Measurements from ENCODE around the gene NEIL1.

Gene NEIL1

DNA sequence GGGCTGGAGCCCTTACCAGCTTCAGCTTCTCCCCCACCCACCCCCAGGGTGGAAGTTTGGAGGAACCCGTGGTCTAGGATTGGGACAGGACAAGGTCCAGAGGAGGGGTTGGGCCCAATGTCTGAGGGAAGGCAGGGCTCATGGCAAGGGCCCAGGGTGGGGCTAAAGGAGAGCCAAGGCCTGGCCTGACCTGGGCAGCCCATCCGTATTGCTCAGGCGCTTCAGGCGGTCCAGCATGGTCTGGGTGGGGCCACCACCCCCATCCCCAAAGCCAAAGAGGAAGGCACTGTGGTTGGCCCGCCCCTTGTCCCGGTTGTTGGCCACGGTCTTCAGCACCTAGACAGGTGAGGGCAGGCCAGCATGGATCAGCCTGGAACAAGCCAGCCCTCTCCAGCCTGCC is 14.0 kb downstream of the NEIL1 start:
- H3K4me3 ChIP-seq (ENCODE audit: low read depth, low read length), result no peak overlapping the region
- TF ChIP-seq, protein P1, sequence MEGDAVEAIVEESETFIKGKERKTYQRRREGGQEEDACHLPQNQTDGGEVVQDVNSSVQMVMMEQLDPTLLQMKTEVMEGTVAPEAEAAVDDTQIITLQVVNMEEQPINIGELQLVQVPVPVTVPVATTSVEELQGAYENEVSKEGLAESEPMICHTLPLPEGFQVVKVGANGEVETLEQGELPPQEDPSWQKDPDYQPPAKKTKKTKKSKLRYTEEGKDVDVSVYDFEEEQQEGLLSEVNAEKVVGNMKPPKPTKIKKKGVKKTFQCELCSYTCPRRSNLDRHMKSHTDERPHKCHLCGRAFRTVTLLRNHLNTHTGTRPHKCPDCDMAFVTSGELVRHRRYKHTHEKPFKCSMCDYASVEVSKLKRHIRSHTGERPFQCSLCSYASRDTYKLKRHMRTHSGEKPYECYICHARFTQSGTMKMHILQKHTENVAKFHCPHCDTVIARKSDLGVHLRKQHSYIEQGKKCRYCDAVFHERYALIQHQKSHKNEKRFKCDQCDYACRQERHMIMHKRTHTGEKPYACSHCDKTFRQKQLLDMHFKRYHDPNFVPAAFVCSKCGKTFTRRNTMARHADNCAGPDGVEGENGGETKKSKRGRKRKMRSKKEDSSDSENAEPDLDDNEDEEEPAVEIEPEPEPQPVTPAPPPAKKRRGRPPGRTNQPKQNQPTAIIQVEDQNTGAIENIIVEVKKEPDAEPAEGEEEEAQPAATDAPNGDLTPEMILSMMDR (IDR thresholded peaks at IDR 0.05; ENCODE audit: borderline replicate concordance, insufficient read depth, low read depth, low read length), result no peak

DNA sequence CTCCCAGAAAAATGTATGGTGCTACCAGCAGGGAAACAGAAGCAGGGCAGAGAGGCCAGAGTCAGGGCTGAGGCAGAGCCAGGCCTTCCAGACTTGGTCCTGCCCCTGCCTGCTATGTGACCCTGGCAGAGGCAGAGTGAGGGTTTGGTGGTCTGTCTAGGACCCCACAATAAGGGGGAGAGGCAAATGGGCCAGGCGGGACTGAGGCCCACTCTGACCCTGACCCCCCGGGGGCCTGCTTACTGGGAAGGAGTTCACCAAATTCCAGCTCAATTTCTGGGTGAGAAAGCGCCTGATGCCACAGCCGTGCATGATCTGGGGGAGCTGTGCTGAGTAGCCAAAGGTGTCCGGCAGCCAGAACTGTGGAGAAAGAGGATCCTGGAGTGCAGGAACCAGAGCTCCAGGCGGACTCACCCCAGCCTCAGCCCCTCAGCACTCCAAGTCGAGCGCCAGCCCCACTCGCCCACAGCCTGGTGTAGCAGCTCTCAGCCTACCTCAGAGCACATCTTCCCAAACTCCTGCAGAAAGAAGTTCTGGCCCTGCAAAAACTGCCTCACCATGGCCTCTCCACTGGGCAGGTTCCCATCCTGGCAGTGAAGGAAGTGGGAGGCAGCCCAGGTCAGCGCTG is 14.6 kb downstream of the NEIL1 start:
- TF ChIP-seq, protein P1 (IDR thresholded peaks at IDR 0.05; ENCODE audit: borderline replicate concordance, insufficient read depth, low read depth, low read length), result no peak

DNA sequence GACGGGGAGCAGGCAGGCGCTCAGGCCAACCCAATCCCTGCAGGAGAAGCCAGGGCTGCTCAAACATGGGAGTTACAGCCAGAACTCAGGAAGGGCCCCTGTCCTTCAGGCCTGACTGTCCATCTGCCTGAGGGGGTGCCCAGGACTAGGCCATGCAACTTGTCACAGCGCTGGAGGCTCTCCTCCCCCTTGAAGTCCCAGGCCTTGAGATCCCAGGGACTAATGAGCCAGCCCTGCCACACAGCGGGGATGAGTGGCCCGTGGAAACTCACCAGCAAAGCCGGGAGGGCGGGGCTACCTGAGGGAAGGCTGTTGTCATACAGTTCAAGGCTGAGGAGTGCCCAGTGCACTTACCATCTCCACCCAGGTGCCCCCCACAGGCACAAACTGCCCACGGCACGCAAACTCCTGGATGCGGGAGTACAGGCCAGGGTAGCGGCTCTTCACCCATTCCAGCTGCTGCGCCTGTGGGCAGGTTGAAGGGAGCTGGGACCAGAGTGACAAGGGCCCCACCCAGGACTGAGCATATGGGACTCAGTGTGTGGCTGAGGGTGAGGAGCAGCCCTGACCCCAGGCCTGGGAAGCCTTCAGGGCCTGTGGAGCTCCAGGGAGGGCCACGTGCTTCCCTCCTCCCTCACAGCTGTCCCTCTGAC is 15.3 kb downstream of the NEIL1 start:
- H3K4me3 ChIP-seq (ENCODE audit: low read depth, low read length), result no peak overlapping the region
- TF ChIP-seq, protein P1 (IDR thresholded peaks at IDR 0.05; ENCODE audit: borderline replicate concordance, insufficient read depth, low read depth, low read length), result no peak

More for the DNA sequence above, 14.6 kb downstream of the NEIL1 start:
- no peak overlapping the region for H3K4me3 ChIP-seq (ENCODE audit: low read depth, low read length)

DNA sequence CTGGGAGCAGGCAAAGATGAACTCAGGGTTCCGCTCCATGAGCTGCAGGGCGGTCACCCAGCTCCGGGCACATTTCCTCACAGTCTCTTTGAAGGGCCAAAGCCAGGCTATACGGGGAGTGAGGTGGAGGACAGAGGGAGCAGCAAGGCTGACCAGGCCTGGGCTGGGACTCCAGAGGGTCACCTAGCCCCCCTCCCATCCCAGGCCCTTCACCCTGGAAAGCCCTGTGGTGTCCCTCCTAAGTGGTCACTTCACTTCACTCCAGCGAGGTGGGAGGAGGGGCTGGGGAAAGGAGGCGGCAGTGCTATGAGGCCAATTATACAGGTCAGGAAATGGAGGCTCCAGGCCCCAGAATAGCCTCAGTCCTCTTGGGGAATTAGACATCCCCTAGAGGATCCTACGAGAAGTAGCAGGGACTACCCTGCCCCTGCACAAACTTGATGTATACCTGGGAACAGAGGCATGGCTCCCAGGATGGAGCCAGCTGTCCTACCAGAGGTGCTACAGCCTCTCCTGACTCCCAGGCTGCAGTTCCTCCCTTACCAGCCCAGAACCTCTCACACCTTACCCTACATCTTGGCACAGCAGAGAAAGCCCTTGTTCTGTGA is 15.9 kb downstream of the NEIL1 start:
- no peak overlapping the region for H3K4me3 ChIP-seq (ENCODE audit: low read depth, low read length)
- TF ChIP-seq, protein P1 (IDR thresholded peaks at IDR 0.05; ENCODE audit: borderline replicate concordance, insufficient read depth, low read depth, low read length), result no peak

DNA sequence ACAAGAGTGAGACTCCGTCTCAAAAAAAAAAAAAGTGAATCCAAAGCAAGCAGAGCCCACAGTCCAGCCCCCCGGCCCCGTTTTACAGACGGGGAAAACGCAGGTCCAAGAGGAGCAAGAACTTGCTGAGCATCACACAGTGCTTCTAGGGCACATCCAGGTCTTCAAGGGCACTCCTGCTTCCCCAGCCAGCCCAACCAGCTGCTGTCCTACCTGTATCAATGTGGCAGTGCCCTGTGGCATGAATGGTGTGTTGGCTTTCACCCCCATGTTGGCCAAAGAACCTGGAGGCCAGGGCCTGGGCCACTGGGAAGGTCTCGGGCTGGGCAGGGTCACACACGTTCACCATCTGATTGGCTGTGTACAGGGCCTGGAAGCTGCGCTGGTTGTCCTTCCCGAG is 16.9 kb downstream of the NEIL1 start:
- TF ChIP-seq, protein P1 (IDR thresholded peaks at IDR 0.05; ENCODE audit: borderline replicate concordance, insufficient read depth, low read depth, low read length), result no peak
- H3K4me3 ChIP-seq (ENCODE audit: low read depth, low read length), result no peak overlapping the region

DNA sequence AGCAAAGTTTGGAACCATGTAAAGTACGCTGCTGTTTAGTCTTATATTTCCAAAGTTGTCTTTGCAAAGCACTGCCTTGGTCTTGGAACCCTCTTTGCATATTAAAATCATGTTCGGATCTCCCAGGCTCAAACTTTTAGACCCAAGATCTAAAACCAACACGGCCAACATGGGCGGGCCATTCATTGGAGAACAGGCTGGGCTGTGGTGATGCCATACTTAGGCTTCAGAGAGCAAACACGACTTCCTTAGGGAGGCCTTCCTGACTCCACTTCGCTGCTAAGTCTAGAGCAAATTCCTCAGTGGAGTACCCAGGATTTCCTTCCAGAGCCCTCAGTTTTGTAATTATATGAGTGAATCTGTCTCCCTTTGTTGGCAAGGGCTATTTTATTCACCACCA is 18.0 kb downstream of the NEIL1 start:
- TF ChIP-seq, protein P1 (IDR thresholded peaks at IDR 0.05; ENCODE audit: borderline replicate concordance, insufficient read depth, low read depth, low read length), result no peak
- no peak overlapping the region for H3K4me3 ChIP-seq (ENCODE audit: low read depth, low read length)

DNA sequence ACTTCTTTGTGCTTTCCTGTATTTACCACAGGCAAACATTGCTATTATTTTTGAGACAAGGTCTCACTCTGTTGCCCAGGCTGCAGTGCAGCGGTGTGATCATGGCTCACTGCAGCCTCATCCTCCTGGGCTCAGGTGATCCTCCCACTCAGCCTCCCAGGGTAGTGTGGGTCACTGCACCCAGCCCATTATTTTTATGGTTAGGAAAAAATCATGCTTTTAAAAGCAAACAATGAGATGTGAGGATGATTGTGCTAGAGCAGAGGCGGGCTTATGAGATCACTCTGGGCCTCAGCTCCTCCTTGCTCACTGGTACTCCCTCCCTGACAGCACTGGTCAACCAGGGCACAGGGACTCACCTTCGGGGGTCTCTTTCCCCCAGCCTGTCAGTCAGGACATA is 19.3 kb downstream of the NEIL1 start:
- TF ChIP-seq, protein P1 (IDR thresholded peaks at IDR 0.05; ENCODE audit: borderline replicate concordance, insufficient read depth, low read depth, low read length), result no peak
- H3K4me3 ChIP-seq (ENCODE audit: low read depth, low read length), result no peak overlapping the region
